HepG2 (cell line): ENCODE measurements around the gene STYXL1. TPM values are rescaled to one million over a fixed set of nuclear protein-coding genes. Genes with fewer than 3 reads are reported as not detected.

Experiments
- ATF6 ChIP-seq: sonication (generic); formaldehyde crosslinking; conservative IDR thresholded peaks from 2 replicates; pipeline ENCODE4 v1.4.0; 2020; ENCODE audit warnings: missing genetic modification reagents
- CEBPZ ChIP-seq: IDR thresholded peaks from 2 replicates; pipeline ENCODE4 v1.6.1; 2012; ENCODE audit warnings: low read length, improper control_type of control experiment
- FOXA3 ChIP-seq: IDR thresholded peaks from 2 replicates; pipeline ENCODE4 v1.6.1; 2016; ENCODE audit warnings: missing genetic modification reagents, missing compliant biosample characterization
- HOXA7 ChIP-seq: sonication (generic); formaldehyde crosslinking; IDR thresholded peaks from 2 replicates; pipeline ENCODE4 v1.8.1; 2022; ENCODE audit warnings: mild to moderate bottlenecking, missing genetic modification reagents, moderate library complexity
- KDM1A ChIP-seq: IDR thresholded peaks from 2 replicates; pipeline ENCODE4 v1.6.1; 2016; ENCODE audit warnings: missing compliant biosample characterization
- MAX ChIP-seq: IDR thresholded peaks from 2 replicates; pipeline ENCODE4 v1.6.1; 2012; ENCODE audit warnings: inconsistent platforms
- PBX3 ChIP-seq: sonication (generic); formaldehyde crosslinking; IDR thresholded peaks from 2 replicates; pipeline ENCODE4 v1.8.1; 2023; ENCODE audit warnings: missing genetic modification reagents, inconsistent platforms, borderline replicate concordance
- PRMT3 ChIP-seq: sonication (generic); formaldehyde crosslinking; IDR thresholded peaks from 2 replicates; pipeline ENCODE4 v1.8.1; 2022; ENCODE audit warnings: low read depth, mild to moderate bottlenecking, moderate library complexity, missing genetic modification reagents, borderline replicate concordance
- RFXANK ChIP-seq: IDR thresholded peaks from 2 replicates; pipeline ENCODE4 v1.6.1; 2016
- SIN3A ChIP-seq: IDR thresholded peaks from 2 replicates; pipeline ENCODE4 v1.6.1; 2011; ENCODE audit warnings: low read depth, mild to moderate bottlenecking, control low read depth, low read length, borderline replicate concordance
- SIX4 ChIP-seq: sonication (generic); formaldehyde crosslinking; IDR thresholded peaks from 2 replicates; pipeline ENCODE4 v1.4.0; 2020; ENCODE audit warnings: missing genetic modification reagents
- ZNF143 ChIP-seq: sonication (generic); formaldehyde crosslinking; IDR thresholded peaks from 2 replicates; pipeline ENCODE4 v1.4.0; 2020; ENCODE audit warnings: missing genetic modification reagents
- ZNF3 ChIP-seq: IDR thresholded peaks from 2 replicates; pipeline ENCODE4 v1.7.0; 2017; ENCODE audit warnings: inconsistent platforms
- ZNF614 ChIP-seq: IDR thresholded peaks from 2 replicates; pipeline ENCODE4 v1.6.1; 2018; ENCODE audit warnings: missing biosample characterization, missing genetic modification reagents, inconsistent platforms, borderline replicate concordance
- ZNF629 ChIP-seq: sonication (generic); formaldehyde crosslinking; conservative IDR thresholded peaks from 2 replicates; pipeline ENCODE4 v1.5.0; 2020; ENCODE audit warnings: missing genetic modification reagents
- ZNF7 ChIP-seq: IDR thresholded peaks from 2 replicates; pipeline ENCODE4 v1.6.1; 2016; ENCODE audit warnings: missing biosample characterization, missing genetic modification reagents
- ZSCAN30 ChIP-seq: sonication (generic); formaldehyde crosslinking; IDR thresholded peaks from 2 replicates; pipeline ENCODE4 v1.5.0; 2020; ENCODE audit warnings: mild to moderate bottlenecking, missing genetic modification reagents
- polyA plus RNA-seq, 8 experiments: library from polyadenylated mRNA; depleted of rRNA in 3 of 8; stranded (reverse) in 7 of 8; unstranded in 1 of 8; fragments of >200 nt; fragmentation: Illumina TruSeq in 4 of 8; extraction: Trizol in 4 of 8; gene quantifications; 2 replicates each; pipeline versions ENCODE4 v1.2.1 to v1.2.3, GENCODE V29; 2011 to 2016; ENCODE audit warnings: low read depth in 4 of 8, missing spikeins in 1 of 8, mixed read lengths in 1 of 8; ENCODE audit not compliant: insufficient read depth in 1 of 8
- total RNA-seq, 5 experiments: library from RNA; depleted of rRNA; stranded (reverse); fragments of >200 nt; fragmentation: Illumina TruSeq; extraction: Trizol; gene quantifications; 2 replicates each; pipeline ENCODE4 v1.2.3, GENCODE V29; 2016; ENCODE audit warnings: low read depth in 1 of 5

STYXL1 gene
- total and polyA plus RNA-seq, 2 of the 13 experiments (the other 11 are each of a cell fraction or from before 2014, with no cell fraction given): 23.9 to 38.3 TPM

GRCh38 chr7:75957021-75957736 lies 90.6 kb downstream of the STYXL1 start (continued):
- TF ChIP-seq CEBPZ (no peak), SIX4 (CRISPR knock-in tag) (no peak), ZNF629 (CRISPR knock-in tag) (no peak), PRMT3 (CRISPR knock-in tag) (no peak), ZNF7 (CRISPR knock-in tag) (no peak), ZNF143 (CRISPR knock-in tag) (no peak), RFXANK (CRISPR knock-in tag) (no peak), ZSCAN30 (CRISPR knock-in tag) (no peak), HOXA7 (CRISPR knock-in tag) (no peak), PBX3 (CRISPR knock-in tag) (no peak), ZNF3 (CRISPR knock-in tag) (no peak), ATF6 (CRISPR knock-in tag) (no peak), ZNF614 (CRISPR knock-in tag) (no peak), SIN3A (no peak), MAX (0 out of 2 replicates have a peak, but pooled peaks have one; percentile 11), KDM1A (CRISPR knock-in tag) (no peak), FOXA3 (no peak)
